ENCODE measurements around the gene TNNI3K. TPM values are rescaled to one million over a fixed set of nuclear protein-coding genes. Genes with fewer than 3 reads are reported as not detected.

The TNNI3K gene
- total RNA-seq, 2 experiments from 2014 or later: 0.45 to 0.67 TPM

GRCh38 chr1:74420467-74420866, 185.3 kb downstream of the TNNI3K start:
- DNase-seq (no peak), ATAC-seq (ENCODE audit: low read depth) (no peak)
- H3K36me3 Mint-ChIP-seq: no peaks in the 10 kb centered on the region
- no peaks in the 10 kb centered on the region for H3K9me3 Mint-ChIP-seq
- H3K27ac Mint-ChIP-seq: no peak overlapping the region
- no peaks in the 10 kb centered on the region for H3K27me3 Mint-ChIP-seq
- POLR2A ChIA-PET: no interaction called here
- no peaks in the 10 kb centered on the region for H3K4me1 Mint-ChIP-seq
- H3K4me3 Mint-ChIP-seq: no peak overlapping the region

- no peak overlapping the region for H3K27ac Mint-ChIP-seq
- no peak for DNase-seq
- no peaks in the 10 kb centered on the region for H3K36me3 Mint-ChIP-seq
- no peaks in the 10 kb centered on the region for H3K27me3 Mint-ChIP-seq
- H3K4me1 Mint-ChIP-seq: no peaks in the 10 kb centered on the region
- H3K9me3 Mint-ChIP-seq: no peaks in the 10 kb centered on the region
- POLR2A ChIA-PET: no interaction called here
- no peak overlapping the region for H3K4me3 Mint-ChIP-seq
- no peak for ATAC-seq (ENCODE audit: low read depth)
Observed at GRCh38 chr1:74422421-74423292, 187.5 kb downstream of the TNNI3K start.

- DNase-seq (no peak), ATAC-seq (ENCODE audit: low read depth) (no peak)
- peaks cover 4% of the 10 kb centered on the region for H3K27me3 Mint-ChIP-seq
- no peak overlapping the region for H3K27ac Mint-ChIP-seq
- no peak overlapping the region for H3K4me3 Mint-ChIP-seq
- no peaks in the 10 kb centered on the region for H3K9me3 Mint-ChIP-seq
- POLR2A ChIA-PET: no interaction called here
- no peaks in the 10 kb centered on the region for H3K4me1 Mint-ChIP-seq
- H3K36me3 Mint-ChIP-seq: no peaks in the 10 kb centered on the region
Observed at GRCh38 chr1:74423471-74423870, 188.3 kb downstream of the TNNI3K start.

- POLR2A ChIA-PET: no interaction called here
- Mint-ChIP-seq H3K4me1 (no peaks in the 10 kb centered on the region), H3K27me3 (peaks cover 4% of the 10 kb centered on the region), H3K9me3 (no peaks in the 10 kb centered on the region), H3K4me3 (no peak overlapping the region), H3K27ac (no peak overlapping the region), H3K36me3 (no peaks in the 10 kb centered on the region)
- no peak for DNase-seq
- no peak for ATAC-seq (ENCODE audit: low read depth)
Observed at GRCh38 chr1:74425676-74426075, 190.5 kb downstream of the TNNI3K start.

- H3K36me3 Mint-ChIP-seq: no peaks in the 10 kb centered on the region
- H3K4me3 Mint-ChIP-seq: no peak overlapping the region
- no peaks in the 10 kb centered on the region for H3K9me3 Mint-ChIP-seq
- POLR2A ChIA-PET: no interaction called here
- no peaks in the 10 kb centered on the region for H3K4me1 Mint-ChIP-seq
- DNase-seq (no peak), ATAC-seq (ENCODE audit: low read depth) (no peak)
- H3K27ac Mint-ChIP-seq: no peak overlapping the region
- peaks cover 4% of the 10 kb centered on the region for H3K27me3 Mint-ChIP-seq
Observed at GRCh38 chr1:74426208-74426937, 191.2 kb downstream of the TNNI3K start.

GRCh38 chr1:74427681-74428080, 192.5 kb downstream of the TNNI3K start:
- Mint-ChIP-seq H3K36me3 (no peaks in the 10 kb centered on the region), H3K9me3 (no peaks in the 10 kb centered on the region), H3K4me3 (no peak overlapping the region), H3K27me3 (peaks cover 4% of the 10 kb centered on the region), H3K4me1 (no peaks in the 10 kb centered on the region), H3K27ac (no peak overlapping the region)
- ATAC-seq (ENCODE audit: low read depth) (no peak), DNase-seq (no peak)
- POLR2A ChIA-PET: no interaction called here

- no peaks in the 10 kb centered on the region for H3K9me3 Mint-ChIP-seq
- POLR2A ChIA-PET: no interaction called here
- no peak overlapping the region for H3K27ac Mint-ChIP-seq
- peaks cover 9% of the 10 kb centered on the region for H3K27me3 Mint-ChIP-seq
- ATAC-seq (ENCODE audit: low read depth) (no peak), DNase-seq (no peak)
- no peaks in the 10 kb centered on the region for H3K36me3 Mint-ChIP-seq
- H3K4me1 Mint-ChIP-seq: no peaks in the 10 kb centered on the region
- no peak overlapping the region for H3K4me3 Mint-ChIP-seq
Observed at GRCh38 chr1:74429580-74429979, 194.4 kb downstream of the TNNI3K start.

- Mint-ChIP-seq H3K4me3 (no peak overlapping the region), H3K4me1 (no peaks in the 10 kb centered on the region), H3K9me3 (no peaks in the 10 kb centered on the region), H3K36me3 (no peaks in the 10 kb centered on the region), H3K27ac (no peak overlapping the region), H3K27me3 (peaks cover 9% of the 10 kb centered on the region)
- POLR2A ChIA-PET: no interaction called here
- DNase-seq (no peak), ATAC-seq (ENCODE audit: low read depth) (no peak)
Observed at GRCh38 chr1:74430342-74430934, 195.3 kb downstream of the TNNI3K start.

- H3K27ac Mint-ChIP-seq: no peak overlapping the region
- H3K27me3 Mint-ChIP-seq: peaks cover 9% of the 10 kb centered on the region
- no peak for DNase-seq
- no peaks in the 10 kb centered on the region for H3K36me3 Mint-ChIP-seq
- no peaks in the 10 kb centered on the region for H3K4me1 Mint-ChIP-seq
- no peaks in the 10 kb centered on the region for H3K9me3 Mint-ChIP-seq
- POLR2A ChIA-PET: no interaction called here
- ATAC-seq (ENCODE audit: low read depth): no peak
- no peak overlapping the region for H3K4me3 Mint-ChIP-seq
Observed at GRCh38 chr1:74431531-74431930, 196.3 kb downstream of the TNNI3K start.

- peaks cover 9% of the 10 kb centered on the region for H3K27me3 Mint-ChIP-seq
- POLR2A ChIA-PET: no interaction called here
- ATAC-seq (ENCODE audit: low read depth) (no peak), DNase-seq (no peak)
- no peak overlapping the region for H3K4me3 Mint-ChIP-seq
- H3K4me1 Mint-ChIP-seq: no peaks in the 10 kb centered on the region
- no peak overlapping the region for H3K27ac Mint-ChIP-seq
- no peaks in the 10 kb centered on the region for H3K9me3 Mint-ChIP-seq
- H3K36me3 Mint-ChIP-seq: no peaks in the 10 kb centered on the region
Observed at GRCh38 chr1:74432325-74432724, 197.1 kb downstream of the TNNI3K start.

- peaks cover 5% of the 10 kb centered on the region for H3K27me3 Mint-ChIP-seq
- POLR2A ChIA-PET: no interaction called here
- ATAC-seq (ENCODE audit: low read depth): no peak
- H3K4me1 Mint-ChIP-seq: no peaks in the 10 kb centered on the region
- no peak overlapping the region for H3K27ac Mint-ChIP-seq
- H3K4me3 Mint-ChIP-seq: no peak overlapping the region
- no peaks in the 10 kb centered on the region for H3K36me3 Mint-ChIP-seq
- DNase-seq: no peak
- no peaks in the 10 kb centered on the region for H3K9me3 Mint-ChIP-seq
Observed at GRCh38 chr1:74434321-74434720, 199.1 kb downstream of the TNNI3K start.

GRCh38 chr1:74436078-74436477, 200.9 kb downstream of the TNNI3K start:
- Mint-ChIP-seq H3K36me3 (no peaks in the 10 kb centered on the region), H3K9me3 (no peaks in the 10 kb centered on the region), H3K27me3 (peaks cover 5% of the 10 kb centered on the region), H3K4me3 (no peak overlapping the region), H3K4me1 (no peaks in the 10 kb centered on the region), H3K27ac (no peak overlapping the region)
- ATAC-seq (ENCODE audit: low read depth): no peak
- DNase-seq: no peak
- POLR2A ChIA-PET: no interaction called here

- no peak for ATAC-seq (ENCODE audit: low read depth)
- Mint-ChIP-seq H3K27ac (no peak overlapping the region), H3K4me1 (no peaks in the 10 kb centered on the region), H3K36me3 (no peaks in the 10 kb centered on the region), H3K9me3 (no peaks in the 10 kb centered on the region), H3K4me3 (no peak overlapping the region), H3K27me3 (peaks cover 5% of the 10 kb centered on the region)
- POLR2A ChIA-PET: no interaction called here
- DNase-seq: no peak
Observed at GRCh38 chr1:74437035-74437434, 201.8 kb downstream of the TNNI3K start.

GRCh38 chr1:74452035-74452434, 216.8 kb downstream of the TNNI3K start:
- Mint-ChIP-seq H3K9me3 (no peaks in the 10 kb centered on the region), H3K27ac (no peak overlapping the region), H3K4me3 (no peak overlapping the region), H3K36me3 (no peaks in the 10 kb centered on the region), H3K4me1 (no peaks in the 10 kb centered on the region), H3K27me3 (no peaks in the 10 kb centered on the region)
- POLR2A ChIA-PET: no interaction called here
- DNase-seq (no peak), ATAC-seq (ENCODE audit: low read depth) (no peak)
